ENCODE data around the gene TTLL8.

GRCh38 chr22:50010676-50011446 lies 47.2 kb downstream of the TTLL8 start:
- TF ChIP-seq CTCF (IDR thresholded peaks at IDR 0.05; ENCODE audit: low read length) (no peak), EZH2 (IDR thresholded peaks at IDR 0.05; ENCODE audit: borderline replicate concordance, low read length) (no peak)

Measured in OCI-LY1 (cell line).